CD14-positive monocyte (primary cell): ENCODE data around the gene TAOK1. TPM values are rescaled to one million over a fixed set of nuclear protein-coding genes. Genes with fewer than 3 reads are reported as not detected.

Experiments
- DNase-seq, 3 donors: peaks; one replicate each; pipeline ENCODE4 v3.0.0-alpha.2; 2011 to 2022
- H2AFZ ChIP-seq: 2 replicates; pipeline ENCODE4 v1.6.0; 2012; ENCODE audit warnings: mild to moderate bottlenecking, low read depth, low read length, inconsistent platforms; ENCODE audit not compliant: insufficient read depth, poor library complexity, severe bottlenecking
- H3K27ac ChIP-seq, 2 donors: 1 replicate in 1 of 2; 2 replicates in 1 of 2; pipeline ENCODE4 v1.5.1; 2012 to 2013; ENCODE audit warnings: low read length in 2 of 2, control low read depth in 1 of 2, inconsistent platforms in 1 of 2, low read depth in 1 of 2, mild to moderate bottlenecking in 1 of 2
- H3K27me3 ChIP-seq, 2 donors: one replicate each; pipeline versions ENCODE4 v1.6.0 to v1.6.1; 2011 to 2013; ENCODE audit warnings: low read length in 2 of 2; ENCODE audit not compliant: control insufficient read depth in 2 of 2, insufficient read depth in 2 of 2
- H3K36me3 ChIP-seq, 2 donors: replicated peaks in 1 of 2; 1 replicate in 1 of 2; 2 replicates in 1 of 2; pipeline versions ENCODE4 v1.5.1 to v1.6.1; 2012 to 2013; ENCODE audit warnings: low read length in 2 of 2, control low read depth in 1 of 2, inconsistent platforms in 1 of 2, mild to moderate bottlenecking in 1 of 2; ENCODE audit not compliant: insufficient read depth in 2 of 2, control insufficient read depth in 1 of 2
- H3K4me1 ChIP-seq, 2 donors: 1 replicate in 1 of 2; 2 replicates in 1 of 2; pipeline versions ENCODE4 v1.5.1 to v1.6.1; 2012 to 2013; ENCODE audit warnings: low read length in 2 of 2, control low read depth in 1 of 2, inconsistent platforms in 1 of 2, mild to moderate bottlenecking in 1 of 2, moderate library complexity in 1 of 2; ENCODE audit not compliant: insufficient read depth in 2 of 2, control insufficient read depth in 1 of 2
- H3K4me2 ChIP-seq: replicated peaks from 2 replicates; pipeline ENCODE3; 2012; ENCODE audit warnings: low read length, moderate library complexity, mild to moderate bottlenecking; ENCODE audit not compliant: poor library complexity, severe bottlenecking; ENCODE audit errors: extremely low read depth
- H3K4me3 ChIP-seq, 3 experiments: fragments of 200-600 bp in 1 of 3; sonication (generic) in 1 of 3; replicated peaks in 1 of 3; 1 replicate in 2 of 3; 2 replicates in 1 of 3; pipeline ENCODE4 v1.5.1; 2011 to 2013; ENCODE audit warnings: low read length in 3 of 3, mild to moderate bottlenecking in 3 of 3, control low read depth in 2 of 3, low read depth in 2 of 3, inconsistent platforms in 1 of 3, moderate library complexity in 1 of 3
- H3K79me2 ChIP-seq: 2 replicates; pipeline ENCODE4 v1.6.0; 2012; ENCODE audit warnings: mild to moderate bottlenecking, control low read depth, inconsistent platforms, low read length, moderate library complexity; ENCODE audit not compliant: insufficient read depth
- H3K9ac ChIP-seq: 2 replicates; pipeline ENCODE4 v1.6.0; 2017; ENCODE audit warnings: low read length, mild to moderate bottlenecking; ENCODE audit not compliant: insufficient read depth, poor library complexity, severe bottlenecking
- H3K9me3 ChIP-seq, 2 donors: replicated peaks in 1 of 2; 1 replicate in 1 of 2; 2 replicates in 1 of 2; pipeline versions ENCODE4 v1.5.1 to v1.6.1; 2012 to 2013; ENCODE audit warnings: low read length in 2 of 2, control low read depth in 1 of 2; ENCODE audit not compliant: control insufficient read depth in 1 of 2, insufficient read depth in 1 of 2
- H4K20me1 ChIP-seq: 2 replicates; pipeline ENCODE4 v1.6.0; 2012; ENCODE audit warnings: mild to moderate bottlenecking, low read length, control low read depth, moderate library complexity; ENCODE audit not compliant: insufficient read depth
- H3K27ac Mint-ChIP-seq, 7 donors: one replicate each; pipeline ENCODE4 v1.8.0; 2020; ENCODE audit warnings: mild to moderate bottlenecking in 7 of 7, mixed read lengths in 7 of 7, moderate library complexity in 6 of 7, inconsistent platforms in 2 of 7
- H3K27me3 Mint-ChIP-seq, 3 donors: one replicate each; pipeline ENCODE4 v1.8.0; 2021 to 2022; ENCODE audit warnings: low read depth in 3 of 3, mild to moderate bottlenecking in 3 of 3, mixed read lengths in 3 of 3, moderate library complexity in 3 of 3, inconsistent platforms in 1 of 3
- H3K36me3 Mint-ChIP-seq, 2 donors: one replicate each; pipeline ENCODE4 v1.8.0; 2020; ENCODE audit warnings: mixed read lengths in 2 of 2, inconsistent platforms in 1 of 2, mild to moderate bottlenecking in 1 of 2
- H3K4me1 Mint-ChIP-seq: one replicate; pipeline ENCODE4 v1.8.0; 2020; ENCODE audit warnings: mild to moderate bottlenecking, mixed read lengths
- H3K4me3 Mint-ChIP-seq, 2 donors: one replicate each; pipeline ENCODE4 v1.8.0; 2020; ENCODE audit warnings: mild to moderate bottlenecking in 2 of 2, mixed read lengths in 2 of 2, moderate library complexity in 1 of 2
- H3K9me3 Mint-ChIP-seq, 7 donors: one replicate each; pipeline ENCODE4 v1.8.0; 2020 to 2022; ENCODE audit warnings: mixed read lengths in 7 of 7, mild to moderate bottlenecking in 6 of 7, moderate library complexity in 6 of 7, inconsistent platforms in 2 of 7
- WGBS: methylation state at CpG from one replicate; pipeline ENCODE4 v1.1.5; 2013; ENCODE audit warnings: missing lambda C conversion rate; ENCODE audit not compliant: insufficient coverage; 5-methylcytosine and 5-hydroxymethylcytosine counted together
- intact Hi-C, 2 donors: fragments of 100-400 bp; cut with micrococcal nuclease; formaldehyde crosslinking; loops; one replicate each; pipeline versions ENCODE4 v1.15.0 to v1.15.1; 2023
- polyA plus RNA-seq, 3 donors: library from polyadenylated mRNA; depleted of rRNA in 1 of 3; unstranded in 2 of 3; stranded (reverse) in 1 of 3; fragments of 300-500 nt in 2 of 3; fragments of >200 nt in 1 of 3; fragmentation: Illumina TruSeq in 2 of 3; gene quantifications; 1 replicate in 2 of 3; 2 replicates in 1 of 3; pipeline ENCODE4 v1.2.3, GENCODE V29; 2012 to 2021
- TF ChIP-seq, protein P1 (sequence below): fragments of 200-600 bp; IDR thresholded peaks from one replicate; pipeline ENCODE4 v1.8.0; 2022; ENCODE audit warnings: antibody characterized with exemption, mild to moderate bottlenecking

The TAOK1 gene
- polyA plus RNA-seq, 3 donors = 2.4 to 13.9 (median 4.8) TPM

DNA sequence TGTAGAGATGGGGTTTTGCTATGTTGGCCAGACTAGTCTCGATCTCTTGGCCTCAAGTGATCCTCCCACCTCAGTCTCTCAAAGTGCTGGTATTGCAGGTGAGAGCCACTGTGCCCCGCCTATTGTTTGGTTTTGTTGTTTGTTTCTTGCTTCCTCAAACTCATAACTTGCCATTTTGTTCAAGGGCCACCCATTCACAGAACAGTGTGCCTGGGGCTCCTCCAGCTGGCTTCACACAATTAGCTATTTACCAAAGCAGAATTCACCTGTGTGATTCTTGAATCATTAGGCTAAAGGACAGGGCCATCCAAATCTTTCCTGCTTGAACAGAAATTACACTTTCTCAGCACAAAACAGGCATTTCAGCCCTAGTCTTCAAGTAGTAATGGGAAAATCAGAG lies 169.5 kb downstream of the TAOK1 start:
- H3K79me2 ChIP-seq = peaks cover 21% of the 10 kb centered on the region
- H3K27ac Mint-ChIP-seq = no peak overlapping the region
- TF ChIP-seq, protein P1, sequence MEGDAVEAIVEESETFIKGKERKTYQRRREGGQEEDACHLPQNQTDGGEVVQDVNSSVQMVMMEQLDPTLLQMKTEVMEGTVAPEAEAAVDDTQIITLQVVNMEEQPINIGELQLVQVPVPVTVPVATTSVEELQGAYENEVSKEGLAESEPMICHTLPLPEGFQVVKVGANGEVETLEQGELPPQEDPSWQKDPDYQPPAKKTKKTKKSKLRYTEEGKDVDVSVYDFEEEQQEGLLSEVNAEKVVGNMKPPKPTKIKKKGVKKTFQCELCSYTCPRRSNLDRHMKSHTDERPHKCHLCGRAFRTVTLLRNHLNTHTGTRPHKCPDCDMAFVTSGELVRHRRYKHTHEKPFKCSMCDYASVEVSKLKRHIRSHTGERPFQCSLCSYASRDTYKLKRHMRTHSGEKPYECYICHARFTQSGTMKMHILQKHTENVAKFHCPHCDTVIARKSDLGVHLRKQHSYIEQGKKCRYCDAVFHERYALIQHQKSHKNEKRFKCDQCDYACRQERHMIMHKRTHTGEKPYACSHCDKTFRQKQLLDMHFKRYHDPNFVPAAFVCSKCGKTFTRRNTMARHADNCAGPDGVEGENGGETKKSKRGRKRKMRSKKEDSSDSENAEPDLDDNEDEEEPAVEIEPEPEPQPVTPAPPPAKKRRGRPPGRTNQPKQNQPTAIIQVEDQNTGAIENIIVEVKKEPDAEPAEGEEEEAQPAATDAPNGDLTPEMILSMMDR = no peak
- peak overlapping the region; percentile 48 for H3K4me2 ChIP-seq
- no peak overlapping the region for H3K27ac ChIP-seq
- H3K4me3 ChIP-seq = no peak overlapping the region
- peaks cover 35 to 38% of the 10 kb centered on the region in 2 donors for H3K4me1 ChIP-seq
- H3K9me3 ChIP-seq = no peaks in the 10 kb centered on the region
- no CpG with 5 or more reads among the region's 2 CpGs for WGBS
- peak overlapping the region; percentile 72 for H2AFZ ChIP-seq
- H3K36me3 ChIP-seq = no peaks in the 10 kb centered on the region
- no peak for DNase-seq
- H3K4me3 Mint-ChIP-seq = no peak overlapping the region
- H3K9me3 Mint-ChIP-seq = no peaks in the 10 kb centered on the region
- H3K36me3 Mint-ChIP-seq = peaks cover 14 to 15% of the 10 kb centered on the region in 2 donors
- H3K27me3 ChIP-seq = no peaks in the 10 kb centered on the region
- H3K27me3 Mint-ChIP-seq = no peaks in the 10 kb centered on the region
- intact Hi-C loops = loop anchor here (10.0 kb wide), 2 partner anchors 55 to 195 kb away; no protein-coding TSS in a partner anchor
- peaks cover 49% of the 10 kb centered on the region for H3K4me1 Mint-ChIP-seq
- no peak overlapping the region for H3K9ac ChIP-seq
- no peaks in the 10 kb centered on the region for H4K20me1 ChIP-seq

DNA sequence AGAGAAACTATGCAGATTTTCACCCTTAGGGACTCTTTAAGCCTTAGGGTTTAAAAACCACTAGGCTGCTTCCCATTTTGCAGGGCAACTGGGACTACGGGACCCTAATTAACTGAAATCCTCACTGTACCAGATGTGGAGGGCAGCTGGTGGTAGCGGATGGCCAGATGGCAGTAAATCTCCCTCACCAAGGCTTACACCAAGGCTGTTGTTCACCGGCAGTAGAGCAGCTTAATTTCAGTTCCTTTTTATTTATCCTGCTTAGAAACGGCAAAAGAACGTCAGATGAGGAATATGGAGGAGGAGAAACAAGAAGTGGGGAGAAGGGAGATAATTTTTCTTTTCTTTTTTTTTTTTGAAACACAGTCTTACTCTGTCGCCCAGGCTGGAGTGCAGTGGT lies 170.2 kb downstream of the TAOK1 start:
- H3K27ac ChIP-seq = peak overlapping the region; percentile 10 to 33
- peak in 2 of 3 donors; percentile 56 to 62 for DNase-seq

More for the DNA sequence above, 170.2 kb downstream of the TAOK1 start:
- no CpG with 5 or more reads among the region's 6 CpGs for WGBS
- peaks cover 14 to 15% of the 10 kb centered on the region in 2 donors for H3K36me3 Mint-ChIP-seq
- peaks cover 40 to 41% of the 10 kb centered on the region in 2 donors for H3K4me1 ChIP-seq
- H2AFZ ChIP-seq = peak overlapping the region; percentile 72
- TF ChIP-seq, protein P1 = no peak
- H3K9ac ChIP-seq = peak overlapping the region; percentile 18
- H3K4me1 Mint-ChIP-seq = peaks cover 54% of the 10 kb centered on the region
- no peaks in the 10 kb centered on the region for H3K36me3 ChIP-seq
- H3K4me3 ChIP-seq = peak overlapping the region in 2 of 3 experiments; percentile 5 to 57
- H3K27ac Mint-ChIP-seq = peak overlapping the region; percentile 46 to 84 (median 65)
- peaks cover under 1% of the 10 kb centered on the region for H4K20me1 ChIP-seq
- H3K79me2 ChIP-seq = peaks cover 27% of the 10 kb centered on the region
- H3K27me3 Mint-ChIP-seq = no peaks in the 10 kb centered on the region
- no peaks in the 10 kb centered on the region for H3K27me3 ChIP-seq
- peak overlapping the region; percentile 48 for H3K4me2 ChIP-seq
- no peaks in the 10 kb centered on the region for H3K9me3 ChIP-seq
- H3K9me3 Mint-ChIP-seq = no peaks in the 10 kb centered on the region
- H3K4me3 Mint-ChIP-seq = peak overlapping the region; percentile 71 to 78
- intact Hi-C loops = loop anchor here (10.0 kb wide), 2 partner anchors 54 to 196 kb away; no protein-coding TSS in a partner anchor
